Coronary artery (tissue), 2 donors: ENCODE data around the gene DTD1.

ENCODE experiments used
- DNase-seq: peaks from one replicate; pipeline ENCODE4 v3.0.0-alpha.2; 2017; ENCODE audit warnings: low spot score
- H3K27ac ChIP-seq, 2 donors: fragments of 200-600 bp; sonication (generic); one replicate each; pipeline ENCODE4 v1.5.1; 2016 to 2019
- H3K4me3 ChIP-seq: fragments of 200-600 bp; sonication (generic); 2 replicates; pipeline ENCODE4 v1.5.1; 2016; ENCODE audit warnings: mild to moderate bottlenecking, moderate library complexity
- TF ChIP-seq, protein P1 (sequence below): fragments of 200-600 bp; sonication (generic); IDR thresholded peaks from one replicate; pipeline ENCODE4 v1.5.1; 2019; ENCODE audit warnings: antibody characterized with exemption

DTD1 gene

GRCh38 chr20:18671203-18671710 lies 83.4 kb downstream of the DTD1 start:
- Histone ChIP-seq H3K4me3 (no peak overlapping the region), H3K27ac (no peak overlapping the region)
- DNase-seq: no peak
- TF ChIP-seq, protein P1, sequence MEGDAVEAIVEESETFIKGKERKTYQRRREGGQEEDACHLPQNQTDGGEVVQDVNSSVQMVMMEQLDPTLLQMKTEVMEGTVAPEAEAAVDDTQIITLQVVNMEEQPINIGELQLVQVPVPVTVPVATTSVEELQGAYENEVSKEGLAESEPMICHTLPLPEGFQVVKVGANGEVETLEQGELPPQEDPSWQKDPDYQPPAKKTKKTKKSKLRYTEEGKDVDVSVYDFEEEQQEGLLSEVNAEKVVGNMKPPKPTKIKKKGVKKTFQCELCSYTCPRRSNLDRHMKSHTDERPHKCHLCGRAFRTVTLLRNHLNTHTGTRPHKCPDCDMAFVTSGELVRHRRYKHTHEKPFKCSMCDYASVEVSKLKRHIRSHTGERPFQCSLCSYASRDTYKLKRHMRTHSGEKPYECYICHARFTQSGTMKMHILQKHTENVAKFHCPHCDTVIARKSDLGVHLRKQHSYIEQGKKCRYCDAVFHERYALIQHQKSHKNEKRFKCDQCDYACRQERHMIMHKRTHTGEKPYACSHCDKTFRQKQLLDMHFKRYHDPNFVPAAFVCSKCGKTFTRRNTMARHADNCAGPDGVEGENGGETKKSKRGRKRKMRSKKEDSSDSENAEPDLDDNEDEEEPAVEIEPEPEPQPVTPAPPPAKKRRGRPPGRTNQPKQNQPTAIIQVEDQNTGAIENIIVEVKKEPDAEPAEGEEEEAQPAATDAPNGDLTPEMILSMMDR: no peak

DNA sequence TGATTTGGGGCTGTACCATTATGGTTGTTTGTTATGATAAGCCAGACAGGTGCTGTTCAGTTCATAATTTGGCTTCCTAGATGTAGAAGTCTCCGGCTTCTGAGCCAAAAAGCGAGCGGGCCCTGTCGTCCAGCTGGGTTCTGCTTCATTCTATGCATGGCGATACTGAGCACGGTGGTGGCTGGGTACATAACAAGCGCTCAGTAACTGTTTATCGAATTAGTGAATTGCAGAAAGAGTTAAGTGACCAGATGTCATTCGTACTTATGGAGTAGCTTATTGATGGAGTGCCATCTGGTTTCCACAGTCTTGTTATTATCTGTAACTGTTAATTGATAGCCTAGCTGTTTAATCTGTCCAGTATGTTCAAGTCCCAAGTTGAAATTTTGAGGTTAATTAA lies 85.0 kb downstream of the DTD1 start:
- no peak for DNase-seq
- Histone ChIP-seq H3K4me3 (no peak overlapping the region), H3K27ac (no peak overlapping the region)
- TF ChIP-seq, protein P1: no peak

DNA sequence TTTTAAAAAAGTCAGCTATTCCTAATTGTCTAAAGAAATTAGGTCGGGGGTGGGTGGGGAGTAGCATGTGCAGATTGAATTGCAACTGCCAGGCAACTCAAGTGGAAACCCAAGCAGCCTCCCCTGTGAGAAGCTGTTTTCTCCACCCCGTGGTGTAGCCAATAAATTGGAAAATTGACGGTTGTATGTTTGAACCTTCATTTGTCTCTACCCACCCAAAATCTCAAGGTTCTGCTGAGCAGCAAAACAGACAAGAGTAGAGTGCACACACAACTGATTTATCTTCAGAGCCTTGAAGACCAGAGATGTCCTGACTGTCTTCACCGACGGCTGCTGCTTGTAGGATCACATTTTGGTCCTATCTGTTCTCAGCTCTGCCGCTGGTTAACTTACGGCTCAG lies 88.5 kb downstream of the DTD1 start:
- DNase-seq: no peak
- Histone ChIP-seq H3K4me3 (no peak overlapping the region), H3K27ac (no peak overlapping the region)
- TF ChIP-seq, protein P1: no peak

DNA sequence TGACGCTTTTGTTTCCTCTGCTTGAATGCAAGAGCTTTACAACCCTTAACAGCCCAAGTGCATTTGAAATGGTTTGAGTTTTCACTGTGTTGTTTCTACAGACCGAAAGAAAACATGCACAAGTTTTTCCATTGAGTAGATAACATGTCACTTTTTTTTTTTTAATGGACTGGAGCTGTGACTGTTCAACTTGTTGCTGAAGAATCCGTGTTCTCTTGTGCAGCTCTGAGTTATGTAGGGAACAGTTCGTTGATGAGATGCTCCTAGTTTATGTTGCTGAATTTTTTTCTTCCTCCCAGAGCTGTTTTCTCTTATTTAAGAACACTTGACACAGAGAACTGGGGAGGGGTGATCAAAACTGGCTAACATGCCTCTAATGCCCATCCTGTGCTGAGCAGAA lies 89.3 kb downstream of the DTD1 start:
- TF ChIP-seq, protein P1: no peak
- no peak for DNase-seq
- Histone ChIP-seq H3K27ac (no peak overlapping the region), H3K4me3 (no peak overlapping the region)

DNA sequence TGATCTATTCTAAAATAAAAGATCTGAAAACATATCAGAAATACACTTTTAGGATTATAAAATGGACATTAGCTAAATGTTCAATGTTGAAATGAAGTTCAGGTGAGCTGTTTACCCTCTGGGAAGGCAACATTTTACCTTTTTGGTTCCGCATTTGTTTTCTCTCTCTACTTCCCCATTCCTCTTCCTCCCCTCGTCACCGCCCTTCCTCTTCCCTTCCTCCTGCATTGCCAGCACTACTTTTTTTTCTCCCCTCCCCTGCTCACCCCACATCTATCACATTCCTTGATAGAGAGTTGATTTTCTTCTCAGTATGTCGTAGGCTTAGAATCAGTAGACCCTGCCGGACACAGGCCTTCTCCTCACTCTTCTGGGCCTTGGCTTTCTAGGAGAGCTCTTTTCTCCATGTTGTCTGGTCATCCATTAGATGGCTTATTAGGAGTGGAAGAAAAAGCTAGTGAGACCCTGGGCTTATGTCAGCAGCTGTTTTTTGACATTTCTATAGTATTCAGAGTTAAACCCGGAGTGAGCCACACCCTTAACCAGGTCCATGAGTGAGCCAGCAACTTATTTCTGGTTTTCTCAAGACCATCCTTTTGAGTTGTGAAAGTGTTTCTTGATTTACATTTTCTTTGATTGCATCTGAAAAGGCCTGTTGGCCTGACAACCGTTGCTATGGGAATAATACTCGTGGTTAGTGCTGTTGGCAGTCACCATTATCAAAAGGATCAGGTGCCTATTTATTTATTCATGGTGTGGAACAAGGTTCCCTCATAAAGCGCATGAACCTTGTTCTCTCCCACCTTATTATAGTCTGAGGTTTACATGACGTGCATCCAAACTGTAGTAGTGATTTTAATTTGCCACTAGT lies 90.9 kb downstream of the DTD1 start:
- no peak for DNase-seq
- Histone ChIP-seq H3K4me3 (no peak overlapping the region), H3K27ac (no peak overlapping the region)
- TF ChIP-seq, protein P1: no peak

GRCh38 chr20:18683839-18684238 lies 96.0 kb downstream of the DTD1 start:
- DNase-seq: no peak
- TF ChIP-seq, protein P1: no peak
- H3K27ac ChIP-seq: no peak overlapping the region
- no peak overlapping the region for H3K4me3 ChIP-seq

DNA sequence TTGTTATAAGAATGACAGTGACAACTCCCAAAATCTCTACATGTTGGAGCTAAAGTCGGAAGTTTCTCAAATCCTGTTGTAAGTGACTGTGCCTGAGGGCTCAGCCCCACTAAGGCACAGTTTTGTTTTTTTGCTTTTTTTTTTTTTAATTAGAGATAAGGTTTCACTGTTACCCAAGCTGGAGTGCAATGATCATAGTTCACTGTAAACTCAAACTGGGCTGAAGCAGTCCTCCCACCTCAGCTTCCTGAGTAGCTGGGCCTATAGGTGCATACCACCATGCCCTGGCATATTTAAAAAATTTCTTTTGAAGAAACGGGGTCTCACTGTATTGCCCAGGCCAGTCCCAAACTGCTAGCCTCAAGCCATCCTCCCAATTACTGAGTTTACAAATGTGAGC lies 96.9 kb downstream of the DTD1 start:
- Histone ChIP-seq H3K4me3 (no peak overlapping the region), H3K27ac (no peak overlapping the region)
- DNase-seq: no peak
- TF ChIP-seq, protein P1: no peak
